HT1080 (cell line): Measurements from ENCODE around the gene BNC2. TPM values are rescaled to one million over a fixed set of nuclear protein-coding genes. Genes with fewer than 3 reads are reported as not detected.

Experiments
- DNase-seq: peaks from one replicate; pipeline ENCODE4 v3.0.0-alpha.2; 2015; ENCODE audit warnings: low read depth
- total RNA-seq: library from RNA; depleted of rRNA; stranded (reverse); fragments of >200 nt; shearing (Covaris generic); gene quantifications from 2 replicates; pipeline ENCODE4 v1.2.3, GENCODE V29; 2014

BNC2 gene
- total RNA-seq, 1 experiment from 2014 or later, result 13.5 TPM

DNA sequence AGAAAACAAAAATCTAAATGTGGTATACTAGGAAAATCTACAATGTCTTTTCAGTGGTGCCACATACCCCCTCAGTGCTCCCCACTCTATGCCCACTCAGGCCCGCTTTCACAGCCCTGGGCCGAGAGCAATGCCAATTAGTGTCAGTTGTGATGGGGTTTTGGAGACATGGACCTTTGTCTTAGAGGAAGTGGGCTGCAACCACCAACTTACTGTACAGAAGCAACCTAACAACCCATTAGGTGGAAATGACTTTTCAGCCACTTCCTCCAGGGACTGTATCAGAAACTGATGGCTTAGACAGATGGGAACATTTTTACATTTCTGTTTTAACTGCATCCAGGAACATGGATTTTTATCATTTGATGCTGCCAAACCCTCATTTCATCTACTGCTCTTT lies 268.0 kb downstream of the BNC2 start:
- DNase-seq, result no peak

DNA sequence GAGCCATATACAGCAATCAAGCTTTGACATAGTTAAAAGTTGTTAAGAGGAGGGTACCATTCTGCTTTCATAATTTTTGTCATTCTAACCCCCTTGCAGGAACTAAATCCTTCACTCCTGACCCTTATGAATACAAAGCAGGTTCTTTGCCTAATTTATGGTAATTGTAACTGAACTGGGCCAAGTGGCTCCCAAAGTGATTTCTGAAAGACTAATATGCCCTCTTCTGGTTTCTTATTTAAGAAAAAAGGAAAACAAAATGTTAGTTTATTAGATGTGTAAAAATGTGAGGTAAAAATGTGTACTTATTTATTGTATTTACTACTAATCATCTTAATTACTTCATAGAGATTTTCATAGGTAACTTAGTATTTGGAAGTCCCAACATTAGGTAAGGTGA lies 268.5 kb downstream of the BNC2 start:
- DNase-seq, result no peak

DNA sequence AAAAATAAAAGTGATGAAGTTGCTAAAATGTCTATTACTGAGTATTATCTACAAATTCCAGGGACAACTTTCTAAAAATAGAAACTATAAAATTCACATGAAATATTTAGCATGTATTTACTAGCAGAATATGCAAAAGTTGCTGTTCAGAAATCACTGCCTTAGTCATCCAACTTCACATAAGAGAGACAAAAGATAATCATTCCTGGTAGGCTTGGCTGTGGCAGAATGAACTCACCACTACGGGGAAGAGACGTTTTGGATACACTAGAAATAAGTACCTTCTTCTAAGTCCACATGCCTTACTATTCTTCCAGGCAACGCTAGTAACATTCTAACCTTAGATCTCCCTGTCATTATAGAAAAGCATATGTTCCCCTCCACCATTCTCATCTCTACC lies 272.2 kb downstream of the BNC2 start:
- DNase-seq, result no peak

DNA sequence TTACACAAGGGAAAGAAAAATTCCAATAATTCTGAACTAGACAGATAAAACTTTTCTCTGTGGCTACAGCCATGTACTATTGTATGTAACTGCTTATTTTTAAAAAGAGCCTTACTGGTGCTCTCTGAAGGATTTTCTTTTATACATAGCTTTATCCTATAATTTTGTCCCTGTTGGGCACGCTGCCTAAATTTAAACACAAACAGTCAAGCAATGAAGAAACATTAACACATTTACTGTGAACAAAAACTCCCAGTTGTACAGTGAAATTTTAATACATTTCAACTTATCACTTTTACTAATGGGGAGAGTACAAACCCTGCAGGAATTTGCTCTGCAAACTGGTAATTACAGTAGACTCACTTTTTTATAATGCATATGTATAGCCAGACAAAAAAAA lies 273.3 kb downstream of the BNC2 start:
- DNase-seq, result no peak

DNA sequence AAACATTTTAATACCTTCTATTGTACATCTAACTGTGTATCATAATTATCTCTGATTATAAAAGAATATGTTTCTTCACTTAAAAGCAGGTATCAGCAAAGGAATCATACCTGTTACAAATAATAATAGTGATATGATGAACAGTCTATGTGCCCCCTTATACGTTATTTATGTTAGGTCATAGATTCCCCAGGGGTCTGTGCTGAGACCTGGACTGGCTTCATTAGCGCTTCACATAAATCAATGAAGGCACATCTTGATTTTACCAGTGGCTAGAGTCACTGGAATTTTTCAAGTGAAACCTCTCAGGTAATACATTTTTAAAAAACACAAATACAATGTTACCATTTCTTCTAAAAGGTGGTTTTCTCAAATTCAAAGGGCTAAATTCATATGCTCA lies 275.2 kb downstream of the BNC2 start:
- DNase-seq, result no peak

DNA sequence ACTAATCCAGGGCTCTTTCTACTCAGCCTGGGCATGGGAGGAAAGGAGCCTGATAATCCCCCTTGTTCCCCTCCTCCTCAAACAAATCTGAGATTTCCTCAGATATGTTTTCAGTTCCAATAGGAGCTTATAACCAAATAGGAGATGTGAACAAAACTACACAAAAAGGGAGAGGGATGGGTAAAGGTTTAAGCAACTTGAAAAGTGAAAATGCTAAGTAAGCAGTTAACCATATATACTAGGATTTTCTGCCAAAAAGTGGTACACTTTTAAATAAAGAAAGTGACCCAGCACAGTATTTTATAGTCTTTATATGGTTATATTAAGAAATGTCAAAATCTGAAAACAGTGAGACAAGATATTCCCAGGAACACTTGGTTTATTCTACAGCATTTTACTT lies 275.7 kb downstream of the BNC2 start:
- no peak for DNase-seq

DNA sequence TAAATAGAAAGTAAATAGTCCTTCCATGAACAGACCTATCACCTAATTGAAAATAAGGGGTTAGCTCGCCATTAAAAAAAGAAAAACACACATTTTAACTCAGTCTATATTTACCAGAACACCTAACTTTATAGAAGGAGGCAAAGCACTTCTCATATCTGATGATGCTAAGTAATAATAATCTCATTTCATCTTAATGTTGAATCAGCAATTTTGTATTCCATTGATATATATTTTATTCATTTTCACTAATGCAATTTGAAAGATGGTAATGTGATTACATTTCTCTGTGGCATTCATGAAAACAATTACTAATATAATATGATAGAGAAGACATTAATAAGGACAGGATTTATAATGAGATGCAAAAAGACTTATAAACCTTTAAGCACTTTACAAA lies 276.7 kb downstream of the BNC2 start:
- DNase-seq, result no peak

DNA sequence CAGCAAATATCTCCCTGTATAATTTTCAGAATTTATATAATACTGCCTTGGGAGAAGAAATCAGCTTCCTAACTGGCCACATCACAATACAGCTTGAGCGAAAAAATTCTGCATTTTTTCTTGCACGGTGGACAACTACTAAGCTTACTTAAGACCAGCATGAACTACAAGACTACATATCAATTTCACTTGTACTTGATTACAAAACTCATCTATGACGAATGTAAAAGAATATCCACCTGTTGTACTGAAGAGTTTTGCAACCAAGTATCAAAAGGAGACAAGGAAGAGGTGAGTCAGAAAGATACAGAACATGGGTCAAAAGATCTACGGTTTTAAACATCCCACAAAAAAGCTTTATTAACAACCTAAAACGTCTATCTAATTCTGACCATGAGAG lies 279.4 kb downstream of the BNC2 start:
- no peak for DNase-seq

DNA sequence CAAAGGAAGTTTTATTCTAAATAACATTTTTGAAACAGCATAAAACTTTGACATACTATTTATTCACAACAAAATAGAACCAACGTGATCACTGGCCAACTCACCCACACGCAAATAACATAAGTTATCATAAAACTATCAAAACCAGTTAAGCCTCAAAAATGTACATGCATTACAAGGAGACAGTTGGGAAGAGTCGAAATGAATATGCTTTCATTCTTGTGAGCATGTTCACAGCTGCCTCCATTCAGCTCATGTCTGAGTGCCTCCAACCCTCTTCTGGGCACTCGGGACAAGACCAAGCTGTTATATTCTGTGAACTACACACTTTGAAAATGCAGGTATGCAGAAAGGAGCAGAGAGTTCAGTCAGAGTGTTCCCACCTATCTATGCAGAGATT lies 284.9 kb downstream of the BNC2 start:
- no peak for DNase-seq

DNA sequence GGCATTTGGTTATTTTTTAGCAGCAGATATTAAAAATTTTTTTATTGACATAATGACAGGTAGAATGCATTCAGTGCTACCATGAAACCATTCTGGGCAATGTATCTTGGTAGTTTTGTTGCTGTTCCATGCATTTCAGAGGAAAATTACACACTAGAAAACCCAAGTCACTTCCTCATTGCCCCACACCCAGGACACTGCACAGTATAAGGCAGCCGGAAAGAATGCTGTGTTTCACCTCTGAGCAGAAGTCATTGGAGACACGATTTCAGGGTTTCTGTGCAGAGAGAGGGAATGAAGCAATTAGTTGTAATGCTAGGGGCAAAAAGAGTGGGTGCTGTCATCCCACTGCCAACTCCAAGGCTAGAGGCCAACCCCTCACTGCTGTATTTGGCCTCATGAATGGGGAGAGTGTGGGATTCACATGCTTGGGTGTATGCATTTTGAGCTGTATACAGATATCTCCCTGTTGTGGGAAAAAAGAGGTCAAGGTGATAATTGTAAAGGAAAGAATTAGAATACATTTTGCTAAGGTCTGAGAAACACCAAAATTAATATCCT lies 290.5 kb downstream of the BNC2 start:
- no peak for DNase-seq

DNA sequence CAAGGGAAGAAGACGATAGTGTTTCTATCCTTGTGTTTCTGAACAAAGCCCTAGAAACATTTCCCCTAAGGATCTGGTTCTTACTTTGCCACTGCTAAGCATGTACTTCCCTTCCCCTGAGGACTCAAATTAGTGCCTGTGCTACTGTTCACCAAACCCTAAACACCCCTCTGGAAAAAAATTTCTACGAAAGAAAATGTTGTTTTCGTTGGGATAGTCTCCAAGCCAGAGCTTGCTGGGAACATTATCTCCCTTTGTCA lies 294.6 kb downstream of the BNC2 start:
- DNase-seq, result no peak

DNA sequence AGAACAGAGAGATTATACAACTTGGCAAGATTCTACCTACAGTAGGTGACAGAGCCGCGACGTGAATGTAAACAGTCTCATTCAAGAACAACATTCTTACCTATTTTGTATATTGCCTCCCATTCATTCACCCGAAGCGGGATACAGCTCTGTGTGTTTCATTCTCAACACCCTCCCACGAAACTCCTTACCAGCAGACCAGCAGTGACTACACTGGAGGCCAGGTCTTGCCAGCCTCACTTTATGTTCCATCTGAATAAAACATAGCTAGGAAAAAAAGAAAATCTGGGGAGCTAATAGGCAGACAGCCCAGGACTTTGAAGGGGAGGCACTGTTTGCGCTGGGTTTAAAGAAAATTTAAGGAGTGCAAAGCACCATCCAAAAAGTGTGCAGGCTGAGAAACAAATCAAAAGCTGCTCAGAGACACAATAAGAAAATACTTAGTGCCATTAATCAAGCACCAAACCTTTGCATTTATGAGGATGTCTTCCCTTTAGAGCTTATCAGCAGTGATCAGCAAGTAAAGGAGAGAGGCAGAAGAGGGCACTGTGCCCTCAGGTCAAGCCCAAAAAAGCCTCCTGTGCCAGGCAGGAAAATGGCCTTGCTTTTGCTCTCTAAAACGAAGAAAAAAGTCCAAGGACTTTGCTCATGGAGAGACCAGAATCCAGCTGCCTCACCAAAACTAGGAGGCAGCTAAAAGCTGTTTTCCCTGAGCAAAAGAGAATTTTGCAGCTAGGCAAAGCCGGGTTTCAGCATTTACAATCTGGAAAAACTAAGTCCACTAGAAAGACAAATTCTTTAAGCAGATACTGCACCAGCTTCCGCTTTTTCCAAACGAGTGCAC lies 295.1 kb downstream of the BNC2 start:
- peak; percentile 18 for DNase-seq

DNA sequence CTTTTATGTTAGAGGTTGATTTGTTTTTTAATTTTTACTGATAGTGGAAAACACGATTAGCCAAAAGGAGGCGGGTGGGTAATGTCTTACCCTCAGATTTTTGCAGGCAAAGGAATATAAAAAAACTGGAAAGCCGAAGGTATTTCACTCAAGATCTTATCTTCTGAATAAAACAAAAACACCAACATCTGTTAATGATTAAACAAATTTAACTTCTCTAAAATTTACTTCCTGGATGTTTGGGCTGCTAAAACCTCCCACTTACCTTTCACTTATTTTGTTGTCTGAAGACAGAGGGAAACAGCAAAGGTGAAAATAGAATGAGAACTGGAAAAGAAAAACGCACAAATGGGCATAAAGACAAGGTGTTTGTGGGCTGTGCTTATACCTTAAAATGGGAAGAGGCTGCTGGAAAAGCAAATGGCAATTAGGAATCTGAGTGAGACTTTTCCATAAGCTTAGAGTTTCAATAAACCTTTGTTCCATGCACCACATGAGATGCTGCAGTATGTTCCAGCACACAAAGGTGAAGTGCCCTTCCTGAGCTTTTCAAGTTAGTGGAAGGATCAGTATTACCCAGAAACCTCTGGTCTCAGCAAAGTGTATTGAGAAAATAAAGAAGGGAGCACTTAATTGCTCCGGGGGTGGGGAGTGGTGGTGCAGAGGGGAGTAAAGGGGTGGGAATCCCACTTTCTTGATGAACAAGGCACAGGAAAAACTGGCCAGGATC lies 298.3 kb downstream of the BNC2 start:
- DNase-seq, result no peak

DNA sequence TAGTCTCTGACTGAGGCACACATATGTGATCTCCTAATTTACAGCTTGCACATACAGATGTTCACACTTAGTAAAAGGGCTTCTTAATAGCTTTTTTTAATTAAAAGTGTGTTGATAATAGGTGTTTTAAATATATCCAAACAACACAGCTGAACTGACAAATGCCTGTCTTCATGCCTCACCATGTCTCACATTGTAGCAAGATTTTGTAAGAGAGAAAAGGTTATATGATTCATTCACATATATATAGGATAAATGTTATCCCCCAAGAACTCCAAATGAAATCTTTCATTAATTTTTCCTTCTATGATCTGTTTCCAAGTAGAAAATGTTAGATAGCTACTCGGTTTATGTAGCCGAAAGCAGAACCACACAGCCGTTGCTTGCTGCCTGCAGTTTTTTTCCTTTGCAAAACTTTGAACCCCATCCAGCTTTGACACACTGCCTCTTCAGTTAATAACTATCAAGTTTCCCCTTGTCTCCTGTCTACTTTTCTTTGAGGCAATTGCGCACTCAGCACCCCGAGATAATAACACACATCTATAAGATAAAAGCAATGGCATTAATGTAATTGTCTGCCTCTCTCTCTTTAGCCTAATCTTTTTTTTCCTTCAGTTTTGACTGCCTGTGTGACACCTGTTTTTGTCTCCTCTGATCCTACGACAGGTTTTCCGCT lies 299.2 kb downstream of the BNC2 start:
- no peak for DNase-seq

DNA sequence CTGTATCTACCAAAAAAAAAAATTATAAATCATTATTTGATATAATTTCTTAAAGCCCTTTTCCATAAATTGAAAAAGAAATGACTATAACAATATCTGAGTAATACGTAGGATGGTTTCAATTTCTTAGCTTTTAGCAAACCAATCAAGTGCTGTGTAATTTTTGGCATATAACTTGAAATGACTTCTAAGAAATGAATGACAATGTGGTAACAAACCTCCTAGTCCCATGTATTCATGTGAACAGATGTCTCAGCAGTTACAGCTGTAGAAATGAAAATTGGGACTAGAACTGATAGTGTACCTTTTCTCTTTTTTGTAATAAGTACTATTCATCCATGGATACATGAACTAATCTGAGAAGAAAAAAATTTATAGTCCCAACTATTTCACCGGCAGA lies 307.0 kb downstream of the BNC2 start:
- DNase-seq, result no peak

DNA sequence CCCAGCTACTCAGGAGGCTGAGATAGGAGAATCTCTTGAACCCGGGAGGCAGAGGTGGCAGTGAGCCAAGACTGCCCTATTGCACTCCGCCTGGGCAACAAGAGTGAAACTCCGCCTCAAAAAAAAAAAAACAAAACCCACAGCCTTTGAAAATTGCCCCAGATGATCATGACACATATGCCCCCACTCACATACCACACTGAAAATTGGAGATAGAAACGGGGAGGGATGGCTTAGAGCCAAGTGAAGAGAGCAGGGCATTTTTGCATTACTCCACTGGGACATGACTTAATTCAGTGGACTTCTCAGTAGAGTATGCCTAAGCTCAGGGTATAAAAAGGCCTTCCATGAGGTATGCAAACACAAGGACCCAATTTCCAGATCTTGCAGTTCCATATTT lies 309.3 kb downstream of the BNC2 start:
- peak; percentile 27 for DNase-seq

DNA sequence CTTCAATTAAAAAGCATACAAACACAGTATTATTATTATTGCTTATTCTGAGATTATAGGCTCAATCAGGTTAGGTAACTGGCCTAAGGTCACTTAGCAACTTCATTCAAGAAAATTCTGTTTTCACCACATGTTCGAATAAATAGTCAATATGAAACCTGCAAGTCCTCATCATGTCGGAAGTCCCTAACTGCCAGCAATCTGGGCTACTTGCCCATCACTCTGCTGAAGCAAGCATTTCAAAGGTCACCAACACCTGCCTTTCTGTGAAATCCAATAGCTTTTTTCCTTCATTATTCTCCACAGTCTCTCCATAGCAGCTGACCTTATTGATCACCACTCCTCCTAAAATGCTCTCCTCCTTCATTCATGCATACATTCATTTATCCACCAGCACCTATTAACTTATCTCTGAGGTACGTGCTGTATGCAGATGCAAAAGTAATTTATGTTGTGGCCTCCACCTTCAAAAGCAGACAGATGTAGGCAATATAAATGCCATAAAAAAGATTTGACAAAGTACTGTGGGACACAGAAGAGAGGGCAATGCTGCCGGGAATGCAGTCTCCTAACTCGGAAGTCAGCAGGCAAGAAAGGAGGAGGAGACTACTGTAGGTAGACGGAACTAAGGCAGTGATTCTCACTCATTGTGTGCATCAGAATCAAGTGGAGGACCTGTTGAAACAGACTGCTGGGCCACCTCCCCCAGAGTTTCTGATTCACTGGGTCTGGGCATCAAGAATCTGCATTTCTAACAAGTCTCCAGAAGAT lies 310.9 kb downstream of the BNC2 start:
- DNase-seq, result no peak

DNA sequence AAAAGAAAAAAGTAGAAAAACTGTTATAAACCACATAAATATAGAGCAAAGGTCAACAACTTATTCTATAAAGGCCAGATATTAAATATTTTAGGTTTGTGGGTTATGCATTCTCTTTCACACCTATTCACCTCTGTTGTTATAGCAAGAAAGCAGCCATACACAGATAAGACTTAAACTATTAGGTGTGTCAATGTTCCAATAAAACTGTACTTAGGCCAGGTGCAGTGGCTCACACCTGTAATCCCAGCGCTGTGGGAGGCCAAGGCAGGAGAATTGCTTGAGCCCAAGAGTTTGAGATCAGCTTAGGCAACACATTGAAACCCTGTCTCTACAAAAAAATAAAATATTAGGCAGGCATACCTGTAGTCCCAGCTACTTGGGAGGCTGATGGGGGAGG lies 314.7 kb downstream of the BNC2 start:
- no peak for DNase-seq

DNA sequence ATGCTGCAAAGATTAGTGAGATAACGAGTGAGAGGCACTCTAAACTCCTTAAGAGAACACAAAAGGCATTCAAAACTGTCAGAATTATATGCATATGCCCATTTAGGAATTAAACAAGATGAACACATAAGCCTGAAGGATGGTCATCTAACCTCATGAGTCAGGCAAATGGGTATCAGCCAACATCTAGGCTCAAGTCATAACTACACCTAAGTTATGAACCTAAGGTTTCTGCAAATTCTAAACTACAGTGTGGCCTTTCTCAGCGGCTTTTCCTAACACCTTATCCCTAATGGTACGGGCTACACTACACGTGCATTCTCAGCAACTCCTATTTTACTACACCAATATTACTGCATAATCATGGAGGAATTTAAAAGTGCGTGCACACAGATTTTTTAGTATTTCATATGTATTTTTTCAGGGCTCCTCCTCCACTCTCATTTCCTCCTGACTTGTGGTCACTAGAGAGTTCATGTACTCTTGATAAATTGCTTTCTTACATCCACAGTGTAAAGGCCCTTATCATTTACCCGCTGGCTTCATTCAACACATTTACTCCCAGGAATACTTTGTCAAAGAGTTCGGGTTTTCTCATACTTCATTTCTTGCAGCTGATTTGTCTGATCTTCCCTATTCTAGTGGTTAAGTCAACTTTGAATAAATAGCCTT lies 316.5 kb downstream of the BNC2 start:
- DNase-seq, result no peak

DNA sequence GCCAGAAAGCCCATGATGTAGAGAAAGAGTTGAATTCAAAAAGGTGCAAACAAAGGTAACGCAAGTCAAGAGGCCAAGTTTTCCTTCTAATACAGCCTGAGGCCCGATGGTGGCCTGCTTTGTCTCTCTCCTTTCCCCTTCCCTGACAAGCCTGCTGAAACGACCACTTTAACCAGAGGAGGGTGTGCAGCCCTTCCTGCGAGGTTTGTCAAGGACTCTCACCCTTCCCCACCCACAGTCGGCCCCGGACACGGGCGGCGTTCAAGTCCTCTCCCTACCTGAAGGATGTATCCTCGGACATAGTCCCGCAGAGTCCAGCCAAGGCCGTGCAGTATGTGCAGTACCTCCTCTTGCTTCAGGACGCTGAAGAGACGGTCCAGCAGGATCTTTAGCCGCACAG lies 318.2 kb downstream of the BNC2 start:
- no peak for DNase-seq

DNA sequence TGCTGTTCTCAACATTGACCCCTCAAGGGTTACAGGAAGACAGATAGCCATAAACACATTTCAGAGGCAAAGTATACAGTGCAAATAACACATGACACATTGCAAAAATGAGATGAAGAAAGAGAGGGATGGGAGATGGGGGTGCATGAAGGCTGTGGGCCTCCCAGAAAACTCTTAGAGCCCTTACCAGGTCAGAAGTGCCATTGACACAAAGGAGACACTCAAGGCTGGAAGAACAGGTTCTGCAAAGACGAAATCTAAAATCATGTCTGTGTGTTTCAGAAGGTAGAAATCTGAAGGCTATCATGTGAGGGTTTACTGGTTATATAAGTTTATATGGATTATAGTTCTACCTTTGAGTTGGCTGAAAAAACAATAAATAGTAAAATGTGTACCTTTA lies 318.8 kb downstream of the BNC2 start:
- DNase-seq, result no peak
